Stimulated activated CD4-positive, alpha-beta T cell treated with anti-CD3 and anti-CD28 coated beads, Interleukin-1b, Interleukin-23, amount 100 ng/mL, for 48 hours (primary cell): ENCODE results near the gene CACNA1F.

ENCODE experiments used
- DNase-seq: peaks from one replicate; pipeline ENCODE4 v3.0.0-alpha.2; 2020

CACNA1F gene

DNA sequence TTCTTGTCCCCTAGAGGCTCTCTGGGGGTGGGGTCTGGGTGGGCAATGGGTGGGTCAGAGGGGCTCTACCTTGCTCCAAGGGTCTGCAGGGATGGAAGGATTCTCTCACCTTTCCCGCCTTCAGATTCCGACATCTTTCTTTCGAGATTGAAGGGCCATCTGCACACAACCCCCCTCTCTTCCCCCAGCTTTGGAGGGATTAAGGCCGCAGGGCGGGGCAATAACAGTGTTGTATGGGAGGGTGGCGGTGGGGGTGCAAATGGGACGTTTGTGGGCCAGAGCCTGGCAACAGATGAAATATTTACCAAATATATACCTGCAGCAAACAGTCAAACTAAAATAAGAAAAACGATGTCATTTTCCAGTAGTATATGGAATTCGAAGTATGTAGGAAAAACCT, at the start of gene CACNA1F:
Gene CACNA1F, minus strand, starts transcription at position 165 of the 400 bp plus-strand sequence. Its CDS starts 31 bp downstream, at position 134.
- no peak for DNase-seq

GRCh38 chrX:49282647-49283011, 49.5 kb upstream of the CACNA1F start:
- no peak for DNase-seq

DNA sequence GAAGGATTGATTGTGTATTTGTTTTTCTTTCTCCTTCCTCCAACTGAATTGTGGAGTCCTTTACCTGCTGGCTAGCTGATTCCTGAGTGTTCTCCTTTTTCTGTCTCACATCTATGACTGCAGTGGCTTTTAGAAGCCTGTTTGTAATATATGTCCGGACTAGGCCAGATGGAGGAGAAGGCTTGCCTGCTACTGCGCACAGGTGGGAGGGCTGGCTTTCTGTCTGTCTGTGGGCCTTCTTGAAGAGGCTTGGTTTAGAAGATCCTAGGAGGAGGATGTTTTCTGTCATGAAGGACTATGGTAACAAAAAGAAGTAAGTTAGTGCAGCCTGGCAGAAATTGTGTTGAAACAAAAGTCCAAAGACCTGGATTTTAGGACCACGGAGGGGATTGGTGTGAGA, 44.9 kb upstream of the CACNA1F start:
- no peak for DNase-seq

GRCh38 chrX:49277535-49277830, 44.3 kb upstream of the CACNA1F start:
- no peak for DNase-seq

GRCh38 chrX:49276671-49277534, 43.8 kb upstream of the CACNA1F start:
- peak; percentile 51 for DNase-seq

- no peak for DNase-seq
These were observed 43.1 kb upstream of the CACNA1F start for GRCh38 chrX:49276207-49276606.

GRCh38 chrX:49273181-49273727, 40.1 kb upstream of the CACNA1F start:
- DNase-seq, result peak; percentile 48

DNA sequence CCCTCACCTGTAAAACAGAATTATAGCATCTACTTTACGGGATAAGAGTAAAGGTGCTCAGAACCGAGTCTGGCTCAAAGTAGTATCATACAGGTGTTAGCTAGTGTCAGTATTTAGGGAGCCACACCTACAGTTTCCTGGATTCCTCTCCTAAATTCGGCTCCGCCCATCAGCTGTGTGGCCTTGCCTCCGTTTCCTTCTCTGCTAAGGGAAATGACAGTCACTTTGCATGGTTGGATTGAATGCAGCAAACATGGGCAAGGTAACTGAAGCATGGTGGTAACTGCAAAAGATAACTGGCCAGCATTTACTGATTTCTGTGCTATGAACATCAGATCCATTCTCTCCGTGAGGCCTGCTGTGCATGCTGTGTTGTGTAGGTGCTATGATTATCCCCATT, 39.3 kb upstream of the CACNA1F start:
- no peak for DNase-seq

DNA sequence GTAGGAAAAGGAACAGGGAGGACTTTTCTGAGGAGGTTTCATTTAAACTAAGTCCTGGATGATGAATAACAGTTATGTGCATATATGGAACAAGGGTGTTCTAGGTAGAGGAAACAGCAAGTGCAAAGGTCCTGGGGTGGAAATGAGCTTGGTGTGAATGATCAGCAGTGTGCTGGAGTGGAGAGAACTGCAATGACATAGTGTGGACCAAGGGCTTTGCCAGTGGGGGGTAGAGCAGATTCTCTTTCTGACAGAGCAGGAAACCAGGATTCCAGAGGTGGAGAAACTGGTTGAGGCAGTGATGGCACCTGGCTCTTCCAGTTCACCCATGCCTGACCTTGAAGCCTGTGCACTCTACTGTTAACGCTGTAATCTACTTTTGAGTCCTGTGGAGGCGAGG, 38.2 kb upstream of the CACNA1F start:
- DNase-seq, result no peak

DNA sequence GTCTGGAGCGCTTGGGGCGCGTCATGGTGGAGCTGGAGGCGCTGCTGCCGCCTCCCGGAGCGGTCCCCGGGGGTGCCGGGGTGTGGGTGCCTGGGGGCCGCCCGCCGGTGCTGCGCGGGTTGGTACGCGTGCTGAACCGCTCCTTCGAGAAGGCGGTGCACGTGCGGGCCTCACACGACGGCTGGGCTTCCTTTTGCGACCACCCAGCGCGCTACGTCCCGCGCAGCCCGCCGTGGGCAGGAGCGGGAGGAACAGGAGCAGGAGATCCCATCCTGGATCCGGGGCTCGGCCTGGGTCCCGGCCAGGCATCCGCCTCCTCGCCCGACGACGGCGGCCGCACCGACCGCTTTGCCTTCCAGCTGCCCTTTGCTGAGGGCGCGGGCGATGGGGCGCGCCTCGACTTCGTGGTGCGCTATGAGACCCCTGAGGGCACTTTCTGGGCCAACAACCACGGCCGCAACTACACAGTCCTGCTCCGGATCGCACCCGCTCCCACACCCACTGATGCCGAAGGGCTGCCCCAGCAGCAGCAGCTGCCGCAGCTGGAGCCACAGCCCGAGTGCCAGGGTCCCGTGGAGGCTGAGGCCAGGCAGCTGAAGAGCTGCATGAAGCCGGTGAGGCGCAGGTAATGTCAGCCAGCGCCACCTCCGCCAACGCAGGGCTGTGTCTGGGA, 37.2 kb upstream of the CACNA1F start:
- DNase-seq, result no peak

GRCh38 chrX:49269767-49270248, 36.7 kb upstream of the CACNA1F start, which contains the start of gene PPP1R3F:
Gene PPP1R3F, plus strand, starts transcription at chrX:49269793. Its CDS starts 77 bp downstream, at chrX:49269870.
- no peak for DNase-seq

GRCh38 chrX:49269010-49269766, 36.0 kb upstream of the CACNA1F start:
- peak; percentile 96 for DNase-seq

GRCh38 chrX:49268702-49269009, 35.5 kb upstream of the CACNA1F start:
- DNase-seq, result no peak

GRCh38 chrX:49266523-49267445, 33.6 kb upstream of the CACNA1F start:
- no peak for DNase-seq

- no peak for DNase-seq
These were observed 31.3 kb upstream of the CACNA1F start, which contains the start of gene FOXP3 for GRCh38 chrX:49264460-49264859. Gene FOXP3, minus strand, starts transcription at chrX:49264710. Its CDS starts 6,205 bp downstream, at chrX:49258505.

DNA sequence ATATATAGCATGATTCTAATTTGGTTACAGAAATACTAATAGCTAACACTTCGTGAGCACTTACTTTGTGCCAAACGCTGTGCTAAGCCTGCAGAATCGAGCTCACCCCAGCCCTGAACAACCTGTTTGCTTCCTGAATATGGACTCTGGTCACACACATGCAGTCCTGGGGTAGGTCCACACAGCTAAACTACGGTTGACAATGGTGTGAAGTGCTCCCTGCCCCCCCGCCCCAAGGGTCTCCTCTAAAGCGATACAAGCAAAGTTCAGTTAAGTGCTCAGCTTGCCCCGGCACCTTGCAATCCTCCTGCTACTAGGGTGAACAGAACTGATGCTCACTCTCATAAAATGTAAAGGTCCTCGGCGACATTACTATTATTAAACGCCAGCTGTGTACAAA, 30.5 kb upstream of the CACNA1F start:
- DNase-seq, result no peak

GRCh38 chrX:49262603-49263002, 29.5 kb upstream of the CACNA1F start:
- no peak for DNase-seq

GRCh38 chrX:49260221-49260985, 27.3 kb upstream of the CACNA1F start:
- DNase-seq, result no peak

DNA sequence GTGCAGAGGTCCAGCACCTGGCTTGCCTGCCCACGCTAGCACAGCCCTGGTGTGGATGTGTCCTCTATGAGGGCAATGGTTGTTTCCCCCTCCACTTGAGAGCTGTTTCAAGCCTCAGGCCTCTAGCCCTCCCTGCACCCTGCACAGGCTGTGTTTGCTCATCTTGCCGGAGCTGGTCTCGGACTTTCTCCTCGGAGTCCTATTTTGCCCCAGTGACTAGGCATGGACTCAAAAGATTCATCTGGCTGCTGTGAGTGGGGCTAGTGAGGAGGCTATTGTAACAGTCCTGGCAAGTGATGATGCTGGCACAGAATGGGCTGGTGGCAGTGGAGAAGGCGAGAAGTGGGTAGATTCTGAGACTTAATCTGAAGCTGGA, 25.6 kb upstream of the CACNA1F start:
- DNase-seq, result no peak

- no peak for DNase-seq
These were observed 25.0 kb upstream of the CACNA1F start for GRCh38 chrX:49257846-49258748.
